GM12864 (cell line): Measurements from ENCODE around the gene TARS1.
"Not testable (repeated sequence)": the region's sequence is repeated elsewhere in the genome, so short reads cannot be mapped to it uniquely, and the experiment has no call there.

Experiments
- DNase-seq: peaks from one replicate; pipeline ENCODE4 v3.0.0-alpha.2; 2011; ENCODE audit warnings: low read depth
- H3K4me3 ChIP-seq: 2 replicates; pipeline ENCODE4 v1.5.1; 2011; ENCODE audit warnings: mild to moderate bottlenecking, low read depth, low read length, control low read depth
- TF ChIP-seq, protein P1 (sequence below): IDR thresholded peaks from 2 replicates; pipeline ENCODE4 v1.5.1; 2011; ENCODE audit warnings: low read depth, mild to moderate bottlenecking, moderate library complexity, low read length, control low read depth, inconsistent platforms; ENCODE audit errors: missing control alignments

TARS1 gene

DNA sequence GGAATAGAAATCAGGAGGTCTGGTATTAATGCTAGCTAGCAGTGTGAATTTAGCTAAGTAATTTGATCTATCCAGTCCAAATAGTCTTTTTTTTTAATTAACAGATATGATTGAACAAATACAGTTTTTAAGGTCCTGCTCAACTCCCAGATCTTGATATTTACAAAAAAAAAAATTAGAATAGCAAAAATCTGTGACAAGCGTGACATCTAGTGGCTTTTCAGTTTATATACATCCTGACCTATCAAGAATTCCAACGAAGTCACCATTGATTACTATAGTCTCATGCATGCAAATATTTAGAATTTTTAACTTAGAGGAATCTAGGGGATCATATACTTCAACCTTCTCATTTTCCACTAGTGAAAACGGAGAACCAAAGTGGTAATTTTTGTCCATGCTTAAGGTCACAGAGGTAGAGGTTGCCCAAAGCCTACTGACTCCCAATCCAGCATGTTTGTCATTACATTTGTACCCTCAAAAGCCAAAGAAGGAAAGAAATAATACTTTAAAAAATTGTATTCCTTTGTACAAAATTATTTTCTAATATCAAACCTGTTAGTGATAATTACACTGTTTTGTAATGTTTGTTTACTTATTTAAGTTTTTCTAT, 17.6 kb upstream of the TARS1 start:
- no peak overlapping the region for H3K4me3 ChIP-seq
- DNase-seq, result no peak
- TF ChIP-seq, protein P1, sequence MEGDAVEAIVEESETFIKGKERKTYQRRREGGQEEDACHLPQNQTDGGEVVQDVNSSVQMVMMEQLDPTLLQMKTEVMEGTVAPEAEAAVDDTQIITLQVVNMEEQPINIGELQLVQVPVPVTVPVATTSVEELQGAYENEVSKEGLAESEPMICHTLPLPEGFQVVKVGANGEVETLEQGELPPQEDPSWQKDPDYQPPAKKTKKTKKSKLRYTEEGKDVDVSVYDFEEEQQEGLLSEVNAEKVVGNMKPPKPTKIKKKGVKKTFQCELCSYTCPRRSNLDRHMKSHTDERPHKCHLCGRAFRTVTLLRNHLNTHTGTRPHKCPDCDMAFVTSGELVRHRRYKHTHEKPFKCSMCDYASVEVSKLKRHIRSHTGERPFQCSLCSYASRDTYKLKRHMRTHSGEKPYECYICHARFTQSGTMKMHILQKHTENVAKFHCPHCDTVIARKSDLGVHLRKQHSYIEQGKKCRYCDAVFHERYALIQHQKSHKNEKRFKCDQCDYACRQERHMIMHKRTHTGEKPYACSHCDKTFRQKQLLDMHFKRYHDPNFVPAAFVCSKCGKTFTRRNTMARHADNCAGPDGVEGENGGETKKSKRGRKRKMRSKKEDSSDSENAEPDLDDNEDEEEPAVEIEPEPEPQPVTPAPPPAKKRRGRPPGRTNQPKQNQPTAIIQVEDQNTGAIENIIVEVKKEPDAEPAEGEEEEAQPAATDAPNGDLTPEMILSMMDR, result peak; percentile 13

DNA sequence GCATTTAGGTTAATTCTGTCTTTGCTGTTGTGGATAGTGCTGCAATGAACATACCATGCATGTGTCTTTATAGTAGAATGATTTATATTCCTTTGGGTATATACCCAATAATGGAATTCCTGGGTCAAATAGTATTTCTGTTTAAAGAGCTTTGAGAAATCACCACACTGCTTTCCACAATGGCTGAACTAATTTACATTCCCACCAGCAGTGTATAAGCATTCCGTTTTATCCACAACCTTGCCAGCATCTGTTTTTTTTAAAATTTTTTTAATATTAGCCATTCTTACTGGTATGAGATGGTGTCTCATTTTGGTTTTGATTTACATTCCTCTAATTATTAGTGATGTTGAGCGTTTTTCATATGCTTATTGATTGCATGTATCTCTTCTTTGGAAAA, 15.5 kb upstream of the TARS1 start:
- DNase-seq, result no peak
- TF ChIP-seq, protein P1, result no peak
- H3K4me3 ChIP-seq, result no peak overlapping the region

DNA sequence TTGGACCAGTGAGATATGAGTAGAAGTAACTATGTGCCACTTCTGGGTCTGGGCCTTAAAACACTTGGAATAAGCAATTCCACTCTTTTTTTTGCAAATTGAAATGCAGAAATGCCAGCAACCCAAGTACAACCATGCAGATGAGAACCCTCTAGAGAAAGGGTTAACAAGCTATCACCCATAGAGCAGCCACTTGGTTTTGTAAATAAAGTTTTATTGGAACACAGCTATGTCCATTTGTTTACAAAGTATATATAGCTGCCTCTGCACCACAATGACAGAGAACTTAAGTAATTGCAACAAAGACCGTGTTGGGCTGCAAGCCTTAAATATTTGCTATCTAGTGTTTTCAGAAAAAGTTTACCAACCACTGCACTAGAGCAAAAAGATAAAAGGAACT, 9.8 kb upstream of the TARS1 start:
- DNase-seq, result no peak
- TF ChIP-seq, protein P1, result no peak
- H3K4me3 ChIP-seq, result no peak overlapping the region

DNA sequence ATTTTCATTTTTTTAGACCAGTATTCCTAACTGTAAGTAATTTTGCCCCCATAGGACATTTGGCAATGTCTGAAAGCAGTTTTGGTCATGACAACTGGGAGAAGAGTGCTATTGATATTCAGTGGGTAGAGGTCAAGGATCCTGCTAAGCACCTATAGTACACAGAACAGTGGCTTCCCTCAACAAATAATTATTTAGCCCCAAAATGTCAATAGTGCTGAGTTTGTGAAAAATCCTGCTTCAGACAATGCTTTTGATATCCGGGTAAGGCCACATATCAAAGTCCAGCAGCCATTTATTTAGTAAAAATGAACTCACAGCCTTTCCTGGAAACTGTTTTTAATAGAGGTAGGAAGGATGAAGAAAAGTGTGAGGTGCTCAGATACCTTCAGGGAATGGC, 8.1 kb upstream of the TARS1 start:
- no peak overlapping the region for H3K4me3 ChIP-seq
- DNase-seq, result no peak
- TF ChIP-seq, protein P1, result no peak

DNA sequence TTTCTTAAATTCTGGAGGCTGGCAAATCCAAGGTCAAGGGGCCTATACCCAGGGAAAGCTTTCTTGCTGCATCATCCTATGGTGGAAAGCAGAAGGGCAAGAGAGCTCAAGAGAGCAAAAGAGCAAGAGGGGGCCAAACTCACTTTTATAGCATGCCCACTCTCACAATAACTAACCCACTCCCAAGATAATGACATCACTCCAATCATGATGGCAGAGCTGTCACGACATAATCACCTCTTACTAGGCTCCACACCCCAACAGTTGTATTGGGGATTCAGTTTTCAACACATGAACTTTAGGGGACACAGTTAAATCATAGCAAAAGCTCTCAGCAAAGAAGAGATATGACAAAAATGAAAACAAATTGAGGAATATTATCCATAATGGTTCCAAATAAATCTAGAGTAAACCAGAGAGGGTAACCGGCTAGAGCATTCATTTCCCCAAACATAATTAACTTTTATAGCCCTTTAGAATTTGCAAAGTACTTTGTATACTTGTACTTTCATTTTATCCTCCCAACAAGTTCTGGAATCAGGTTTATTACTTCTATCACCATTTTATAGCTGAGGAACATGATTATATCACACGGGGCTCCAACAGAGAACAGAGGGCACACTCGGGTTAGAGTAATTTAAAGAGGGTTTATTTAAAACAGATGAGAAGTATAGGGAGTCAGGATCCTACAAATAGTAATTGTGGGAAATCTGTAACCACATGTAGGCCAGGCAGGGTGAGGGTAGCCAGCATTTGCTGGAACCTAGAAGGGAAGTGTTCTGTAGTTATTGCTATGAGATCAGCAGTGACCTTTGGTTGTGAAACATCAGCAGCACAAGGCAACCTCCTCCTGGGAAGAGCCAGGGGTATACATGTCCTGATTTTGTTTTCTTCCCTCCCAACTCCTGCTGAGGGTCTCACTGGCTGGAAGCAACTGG, 7.2 kb upstream of the TARS1 start:
- TF ChIP-seq, protein P1, result no peak
- no peak overlapping the region for H3K4me3 ChIP-seq
- DNase-seq, result no peak

DNA sequence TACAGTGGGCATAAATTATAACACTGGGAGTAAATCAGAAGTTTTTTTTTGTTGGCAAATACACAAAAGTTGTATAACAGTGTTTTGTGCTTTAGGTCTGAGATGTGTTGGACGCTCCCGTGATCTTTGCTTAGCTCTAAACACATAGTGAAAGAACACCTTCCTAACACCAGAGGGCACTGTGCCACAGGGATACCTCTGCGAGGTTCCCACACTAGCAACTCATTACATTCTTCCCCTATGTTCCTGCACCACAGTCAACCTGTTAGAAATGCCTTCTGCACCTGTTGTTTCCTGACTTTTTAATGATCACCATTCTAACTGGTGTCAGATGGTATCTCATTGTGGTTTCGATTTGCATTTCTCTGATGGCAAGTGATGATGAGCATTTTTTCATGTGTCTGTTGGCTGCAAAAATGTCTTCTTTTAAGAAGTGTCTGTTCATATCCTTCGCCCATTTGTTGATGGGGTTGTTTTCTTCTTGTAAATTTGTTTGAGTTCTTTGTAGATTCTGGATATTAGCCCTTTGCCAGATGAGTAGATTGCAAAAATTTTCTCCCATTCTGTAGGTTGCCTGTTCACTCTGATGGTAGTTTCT, 4.8 kb upstream of the TARS1 start:
- H3K4me3 ChIP-seq, result not testable (repeated sequence)
- TF ChIP-seq, protein P1, result peak; percentile 82
- DNase-seq, result peak; percentile 65
